ENCODE measurements around the gene CLIP2.
A peak's percentile ranks its signal among the peaks of the same experiment; 100 is the strongest.

Gene CLIP2

GRCh38 chr7:74355091-74355490 is 65.9 kb downstream of the CLIP2 start:
- no peak for TF ChIP-seq CTCF (IDR thresholded peaks at IDR 0.05; ENCODE audit: unreplicated experiment in 3 of 3)
- H3K9me3 Mint-ChIP-seq = peaks cover 6% of the 10 kb centered on the region
- H3K27me3 Mint-ChIP-seq (ENCODE audit: low read depth) = no peaks in the 10 kb centered on the region
- no peak overlapping the region for H3K4me3 Mint-ChIP-seq
- H3K36me3 Mint-ChIP-seq (ENCODE audit: low read depth) = peaks cover 64% of the 10 kb centered on the region
- H3K27ac Mint-ChIP-seq = no peak overlapping the region
- no peaks in the 10 kb centered on the region for H3K4me1 Mint-ChIP-seq

- Mint-ChIP-seq H3K27ac (no peak overlapping the region), H3K27me3 (ENCODE audit: low read depth) (no peaks in the 10 kb centered on the region), H3K36me3 (ENCODE audit: low read depth) (peaks cover 65% of the 10 kb centered on the region), H3K4me1 (no peaks in the 10 kb centered on the region), H3K4me3 (no peak overlapping the region), H3K9me3 (peaks cover 6% of the 10 kb centered on the region)
- no peak for TF ChIP-seq CTCF (IDR thresholded peaks at IDR 0.05; ENCODE audit: unreplicated experiment in 3 of 3)
Measured at GRCh38 chr7:74356589-74357315, 67.5 kb downstream of the CLIP2 start.

GRCh38 chr7:74360008-74360407 is 70.8 kb downstream of the CLIP2 start:
- Mint-ChIP-seq H3K4me1 (peaks cover under 1% of the 10 kb centered on the region), H3K27me3 (ENCODE audit: low read depth) (no peaks in the 10 kb centered on the region), H3K36me3 (ENCODE audit: low read depth) (peaks cover 67% of the 10 kb centered on the region), H3K9me3 (peaks cover 2% of the 10 kb centered on the region), H3K27ac (no peak overlapping the region), H3K4me3 (no peak overlapping the region)
- TF ChIP-seq CTCF (IDR thresholded peaks at IDR 0.05; ENCODE audit: unreplicated experiment in 3 of 3) = no peak

- no peak for TF ChIP-seq CTCF (IDR thresholded peaks at IDR 0.05; ENCODE audit: unreplicated experiment in 3 of 3)
- Mint-ChIP-seq H3K27ac (no peak overlapping the region), H3K4me3 (no peak overlapping the region), H3K27me3 (ENCODE audit: low read depth) (no peaks in the 10 kb centered on the region), H3K9me3 (no peaks in the 10 kb centered on the region), H3K36me3 (ENCODE audit: low read depth) (peaks cover 56% of the 10 kb centered on the region), H3K4me1 (peaks cover 6% of the 10 kb centered on the region)
Measured at GRCh38 chr7:74362266-74362665, 73.1 kb downstream of the CLIP2 start.

GRCh38 chr7:74364061-74364460 is 74.9 kb downstream of the CLIP2 start:
- no peaks in the 10 kb centered on the region for H3K27me3 Mint-ChIP-seq (ENCODE audit: low read depth)
- H3K36me3 Mint-ChIP-seq (ENCODE audit: low read depth) = peaks cover 50% of the 10 kb centered on the region
- peaks cover 6% of the 10 kb centered on the region for H3K4me1 Mint-ChIP-seq
- no peak overlapping the region for H3K27ac Mint-ChIP-seq
- TF ChIP-seq CTCF (IDR thresholded peaks at IDR 0.05; ENCODE audit: unreplicated experiment in 3 of 3) = peak in 1 of 3 experiments; percentile 12
- no peak overlapping the region for H3K4me3 Mint-ChIP-seq
- H3K9me3 Mint-ChIP-seq = no peaks in the 10 kb centered on the region

Data from nephron (organoid).